Activated T-helper 2 cell treated with anti-CD3 and anti-CD28 coated beads, Interferon-gamma antibody, Interleukin-2, Interleukin-4, amounts not matched to agents 10 μg/mL and 5 μg/mL and 100 μg/mL, durations not matched to agents 14 hours and 24 hours and 36 hours (primary cell): ENCODE measurements around the gene RAB28. TPM values are rescaled to one million over a fixed set of nuclear protein-coding genes. Genes with fewer than 3 reads are reported as not detected.

ENCODE experiments used
- DNase-seq: peaks from one replicate; pipeline ENCODE4 v3.0.0; 2021; ENCODE audit warnings: low spot score
- H3K27ac Mint-ChIP-seq: one replicate; pipeline ENCODE4 v1.8.0; 2021; ENCODE audit warnings: mixed read lengths
- H3K27me3 Mint-ChIP-seq: one replicate; pipeline ENCODE4 v1.8.0; 2021; ENCODE audit warnings: low read depth, mixed read lengths
- H3K36me3 Mint-ChIP-seq: one replicate; pipeline ENCODE4 v1.8.0; 2021; ENCODE audit warnings: low read depth, mixed read lengths
- H3K4me1 Mint-ChIP-seq: one replicate; pipeline ENCODE4 v1.8.0; 2021; ENCODE audit warnings: low read depth, mixed read lengths
- H3K4me3 Mint-ChIP-seq: one replicate; pipeline ENCODE4 v1.8.0; 2021; ENCODE audit warnings: low read depth, mild to moderate bottlenecking, moderate library complexity, mixed read lengths
- H3K9me3 Mint-ChIP-seq: one replicate; pipeline ENCODE4 v1.8.0; 2021; ENCODE audit warnings: mixed read lengths
- intact Hi-C: fragments of 100-400 bp; cut with micrococcal nuclease; formaldehyde crosslinking; loops from one replicate; pipeline ENCODE4 v1.15.1; 2023
- total RNA-seq: library from RNA; stranded (reverse); gene quantifications from 2 replicates; pipeline ENCODE4 v1.2.3, GENCODE V29; 2022

The RAB28 gene
- 17.4 and 19.3 TPM in 2 replicates for total RNA-seq

DNA sequence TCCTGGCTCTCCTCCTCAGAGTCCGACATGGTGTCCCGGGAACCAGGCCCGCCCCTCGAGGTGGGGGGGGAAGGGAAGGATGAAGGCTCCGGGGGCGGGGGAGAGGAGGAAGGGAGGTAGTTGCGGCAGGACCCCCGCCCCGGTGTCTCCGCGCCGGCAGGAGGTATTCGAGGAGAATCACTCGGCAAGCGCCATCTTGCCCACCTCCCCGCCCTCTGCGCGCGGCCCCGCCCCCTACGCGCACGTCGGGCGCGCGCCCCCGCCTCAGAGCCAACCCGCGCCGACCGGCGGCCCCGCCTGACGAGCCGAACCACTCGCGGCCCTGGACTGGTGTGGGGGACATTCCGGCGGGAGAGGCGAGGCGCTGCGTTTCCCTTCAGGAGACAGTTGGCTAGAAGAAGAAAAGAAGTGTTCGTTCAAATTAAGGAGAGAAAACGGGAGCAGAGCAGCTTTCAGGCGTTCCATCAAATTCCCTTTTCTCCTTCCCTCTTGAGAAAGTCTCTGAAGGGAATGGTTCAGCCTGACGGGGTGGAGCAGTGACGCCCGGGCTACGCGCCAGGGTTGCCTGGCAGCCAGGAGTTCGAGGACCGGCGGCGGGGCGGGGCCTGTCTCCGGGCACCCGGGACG, at the start of gene RAB28:
RAB28 (minus strand) TSS at position 219 of the 627 bp plus-strand sequence.
- Mint-ChIP-seq H3K9me3 (no peaks in the 10 kb centered on the region), H3K4me3 (peak within 1 kb of the TSS; percentile 86), H3K27me3 (peaks cover 20% of the 10 kb centered on the region), H3K27ac (peak within 1 kb of the TSS; percentile 96), H3K4me1 (peaks cover 25% of the 10 kb centered on the region), H3K36me3 (peaks cover 5% of the 10 kb centered on the region)
- intact Hi-C loops: loop anchor here (5.0 to 10.0 kb wide), 2 partner anchors 141 to 1518 kb away; partner anchors contain the start of genes BOD1L1 and CPEB2
- DNase-seq: peak; percentile 90

DNA sequence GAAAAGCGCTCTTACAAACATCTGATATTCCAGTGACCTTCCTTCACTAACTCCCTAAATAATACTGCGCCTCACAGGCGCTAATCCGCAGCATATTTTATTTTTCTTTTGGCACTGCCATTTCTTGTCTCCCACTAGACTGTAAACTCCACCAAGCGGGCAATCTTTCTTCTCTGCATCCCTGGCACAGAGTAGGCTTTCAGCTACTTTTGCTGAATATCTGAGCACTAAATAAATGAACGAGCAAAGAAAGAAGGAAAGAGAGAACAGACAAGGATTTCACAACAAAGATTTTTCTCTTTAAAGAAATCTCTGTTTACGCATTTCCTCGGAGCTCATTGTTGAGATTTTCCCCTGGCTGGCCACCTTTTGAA, 47.5 kb upstream of the RAB28 start:
- peaks cover 89% of the 10 kb centered on the region for H3K27me3 Mint-ChIP-seq
- peaks cover 19% of the 10 kb centered on the region for H3K4me1 Mint-ChIP-seq
- peaks cover 4% of the 10 kb centered on the region for H3K36me3 Mint-ChIP-seq
- H3K27ac Mint-ChIP-seq: no peak overlapping the region
- no peak for DNase-seq
- no peak overlapping the region for H3K4me3 Mint-ChIP-seq
- intact Hi-C loops: no loop called here
- peaks cover 2% of the 10 kb centered on the region for H3K9me3 Mint-ChIP-seq

DNA sequence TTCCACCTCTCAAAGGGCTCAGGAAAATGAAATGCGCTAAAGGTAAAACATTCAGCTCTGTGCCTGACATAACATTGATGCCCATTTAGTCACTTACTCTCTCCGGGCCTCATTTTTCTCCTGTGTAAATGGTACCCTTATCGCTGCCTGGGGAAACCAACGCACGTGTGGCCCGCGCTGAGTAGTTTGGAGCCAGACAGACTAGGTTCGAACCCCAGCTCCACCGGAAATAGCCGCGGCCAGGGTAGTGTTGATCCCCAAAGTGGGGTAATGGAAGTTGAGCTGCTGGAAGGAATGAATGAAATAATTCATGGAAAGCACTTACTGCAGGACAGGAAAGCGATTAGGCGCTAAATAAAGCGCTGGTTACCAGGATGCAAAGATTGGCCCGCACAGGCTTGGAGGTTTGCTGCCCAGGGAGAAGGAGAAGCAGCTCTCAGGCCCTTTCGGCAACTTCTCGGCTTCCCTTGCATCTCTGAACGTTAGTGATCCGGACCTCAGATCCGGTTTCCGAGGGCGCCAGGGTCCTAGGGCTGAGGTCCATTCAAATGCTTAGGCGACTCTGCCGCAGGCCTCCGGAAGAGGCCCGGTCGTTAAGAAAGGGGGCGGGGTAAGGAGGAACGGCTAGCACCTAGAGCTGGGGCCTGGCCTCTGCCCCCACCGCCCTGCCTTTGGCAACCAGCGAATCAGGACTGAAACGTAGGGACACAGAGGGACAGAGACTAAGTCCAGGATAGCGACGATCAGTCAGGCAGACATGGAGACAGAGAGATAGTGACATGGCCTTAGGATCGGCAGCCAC, 46.9 kb upstream of the RAB28 start:
- Mint-ChIP-seq H3K4me3 (no peak overlapping the region), H3K27ac (no peak overlapping the region), H3K9me3 (no peaks in the 10 kb centered on the region), H3K36me3 (peaks cover 3% of the 10 kb centered on the region), H3K27me3 (peaks cover 89% of the 10 kb centered on the region), H3K4me1 (peaks cover 19% of the 10 kb centered on the region)
- intact Hi-C loops: no loop called here
- no peak for DNase-seq

DNA sequence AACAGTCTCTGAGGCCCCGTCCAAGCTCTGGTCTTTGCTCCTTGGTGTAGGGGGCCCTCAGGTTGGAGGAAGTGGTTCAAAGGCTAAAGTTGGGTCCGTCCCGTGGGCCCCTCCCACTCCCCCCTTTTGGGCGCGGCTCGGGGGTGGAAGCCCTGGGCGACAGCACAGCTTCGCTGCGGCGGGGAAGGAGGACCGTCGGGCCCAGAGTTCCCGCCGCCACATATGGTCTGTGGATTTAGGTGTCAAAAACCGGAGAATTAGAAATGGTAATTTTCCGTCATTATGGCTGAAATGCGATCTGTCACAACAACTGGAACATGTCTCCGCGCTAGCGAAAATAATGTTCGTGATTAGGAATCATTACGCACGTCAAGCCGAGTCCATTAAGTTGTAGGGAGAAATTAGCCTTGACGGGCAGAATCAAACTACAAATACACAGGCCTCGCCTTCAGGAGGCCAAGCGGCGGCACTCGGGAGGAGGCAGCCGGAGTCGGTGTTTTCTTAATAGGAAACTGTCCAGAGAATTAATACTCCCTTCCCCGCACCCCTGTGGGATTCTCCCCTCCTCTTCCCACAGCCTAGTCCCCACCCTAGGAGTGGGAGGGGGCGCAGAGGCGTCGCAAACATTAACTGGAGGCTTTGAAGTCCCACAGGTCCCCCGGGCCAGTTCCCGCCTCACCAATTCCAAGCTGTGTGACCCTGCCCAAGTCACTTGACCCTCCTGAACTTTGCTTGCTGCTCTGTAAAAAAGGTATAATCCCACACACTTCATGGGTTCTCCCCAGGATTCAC, 45.2 kb upstream of the RAB28 start:
- no peak overlapping the region for H3K27ac Mint-ChIP-seq
- no peak for DNase-seq
- no peak overlapping the region for H3K4me3 Mint-ChIP-seq
- peaks cover 4% of the 10 kb centered on the region for H3K9me3 Mint-ChIP-seq
- H3K36me3 Mint-ChIP-seq: peaks cover 3% of the 10 kb centered on the region
- intact Hi-C loops: loop anchor here (2.0 kb wide), 1 partner anchor 15 kb away; the partner anchor contains the start of gene NKX3-2
- H3K27me3 Mint-ChIP-seq: peaks cover 90% of the 10 kb centered on the region
- H3K4me1 Mint-ChIP-seq: peaks cover 18% of the 10 kb centered on the region

DNA sequence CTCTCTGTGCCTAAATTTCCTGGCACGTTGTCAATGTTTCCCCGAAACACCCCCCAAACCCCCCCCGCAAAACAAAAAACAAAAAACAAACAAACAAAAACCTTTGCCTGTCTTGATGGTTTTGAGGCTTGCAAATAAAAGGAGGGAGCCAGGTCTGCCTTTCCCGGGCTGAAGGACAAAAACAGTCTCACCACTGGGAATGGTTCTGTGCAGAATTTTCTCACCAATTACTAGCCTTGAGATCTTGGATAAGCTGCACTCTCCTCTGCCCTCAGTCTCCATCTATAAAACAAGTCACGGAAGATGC, 44.6 kb upstream of the RAB28 start:
- Mint-ChIP-seq H3K4me3 (no peak overlapping the region), H3K27me3 (peaks cover 90% of the 10 kb centered on the region), H3K4me1 (peaks cover 15% of the 10 kb centered on the region), H3K9me3 (peaks cover 10% of the 10 kb centered on the region), H3K27ac (no peak overlapping the region), H3K36me3 (peaks cover 3% of the 10 kb centered on the region)
- intact Hi-C loops: loop anchor here (1.0 to 2.0 kb wide), 2 partner anchors 8 to 16 kb away; partner anchors contain the start of gene NKX3-2
- no peak for DNase-seq

DNA sequence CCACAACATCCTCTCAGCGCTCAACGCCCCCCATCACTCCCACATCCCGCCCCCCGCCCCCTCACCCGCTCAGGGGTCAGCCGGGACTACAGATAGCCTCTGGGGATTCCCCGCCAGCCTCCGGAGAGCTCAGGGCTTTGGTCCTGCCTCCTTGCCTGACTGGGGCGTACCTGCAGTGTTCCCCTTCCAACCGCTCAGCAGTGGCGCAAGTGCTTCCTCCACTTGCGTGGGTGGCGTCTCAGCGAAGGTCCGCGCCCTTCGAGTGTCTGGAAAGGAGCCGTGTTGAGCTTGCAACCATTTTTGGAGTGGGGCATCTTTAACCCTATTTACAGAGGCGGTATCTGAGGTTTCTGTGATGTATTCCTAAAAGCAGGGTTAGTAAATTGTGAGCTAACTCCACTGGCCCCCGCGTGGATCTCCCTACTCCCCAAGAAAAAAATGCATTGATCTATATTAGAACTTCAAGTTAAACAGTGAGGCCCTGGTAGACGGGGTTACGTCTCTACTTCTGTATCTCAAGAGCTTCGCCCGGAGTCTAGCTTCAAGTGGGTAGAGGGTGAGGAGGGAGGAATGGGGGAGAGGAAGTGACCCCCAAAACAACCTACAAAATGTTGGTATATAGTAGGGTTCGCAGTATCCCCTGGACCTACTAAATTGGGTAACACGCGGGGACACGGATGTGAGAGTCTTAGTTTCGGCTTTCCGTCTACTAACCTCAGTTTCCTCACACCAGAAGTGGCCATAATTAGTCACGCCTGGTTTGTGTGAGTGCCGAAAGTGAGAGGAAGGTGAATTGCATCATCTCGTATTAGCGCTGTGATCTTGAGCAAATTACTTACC, 44.1 kb upstream of the RAB28 start:
- Mint-ChIP-seq H3K4me1 (peaks cover 16% of the 10 kb centered on the region), H3K27ac (no peak overlapping the region), H3K9me3 (peaks cover 10% of the 10 kb centered on the region), H3K27me3 (peaks cover 89% of the 10 kb centered on the region), H3K4me3 (peak overlapping the region; percentile 8), H3K36me3 (peaks cover 3% of the 10 kb centered on the region)
- intact Hi-C loops: loop anchor here (1.0 to 2.0 kb wide), 2 partner anchors 8 to 17 kb away; partner anchors contain the start of gene NKX3-2
- no peak for DNase-seq

DNA sequence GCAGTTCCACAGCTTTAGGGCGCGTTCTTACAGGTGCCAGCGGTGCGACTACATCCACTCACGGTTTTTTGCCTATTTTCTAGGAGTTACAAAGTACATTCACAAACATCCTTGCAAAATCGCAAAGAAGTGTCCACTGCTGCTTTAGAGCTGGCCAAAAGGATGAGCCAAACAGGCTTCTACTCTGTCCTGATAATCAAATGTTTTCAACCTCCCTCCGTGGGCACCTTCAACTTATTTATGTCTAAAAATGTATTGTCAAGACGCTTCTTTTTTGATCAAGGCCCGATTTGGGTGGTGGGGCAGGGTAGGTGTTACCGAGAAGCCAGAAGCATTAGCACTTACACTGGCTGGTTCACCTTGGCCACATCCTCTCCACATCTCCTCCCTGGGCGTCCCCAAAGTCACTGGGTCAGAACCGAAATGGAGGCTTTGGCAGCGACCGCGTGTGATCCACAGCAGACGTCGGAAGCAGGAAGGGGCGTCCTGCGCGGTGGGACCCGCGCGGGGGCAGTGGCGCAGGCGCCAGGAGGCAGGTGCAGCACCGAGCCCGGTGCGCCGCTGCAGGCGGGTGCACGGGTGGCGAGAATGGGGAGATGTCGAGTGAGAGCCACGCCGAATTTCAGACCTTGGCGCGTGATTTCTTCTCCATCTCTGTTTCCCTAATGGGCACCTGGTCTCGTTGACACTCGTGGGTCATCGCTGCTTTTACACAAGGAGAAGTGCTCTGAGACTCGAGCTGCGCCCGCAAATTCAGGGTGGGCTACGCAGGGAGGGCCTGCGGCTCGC, 43.2 kb upstream of the RAB28 start:
- Mint-ChIP-seq H3K9me3 (peaks cover 10% of the 10 kb centered on the region), H3K27ac (no peak overlapping the region), H3K27me3 (peaks cover 88% of the 10 kb centered on the region), H3K4me1 (peaks cover 18% of the 10 kb centered on the region), H3K4me3 (no peak overlapping the region), H3K36me3 (peaks cover 3% of the 10 kb centered on the region)
- DNase-seq: no peak
- intact Hi-C loops: no loop called here

DNA sequence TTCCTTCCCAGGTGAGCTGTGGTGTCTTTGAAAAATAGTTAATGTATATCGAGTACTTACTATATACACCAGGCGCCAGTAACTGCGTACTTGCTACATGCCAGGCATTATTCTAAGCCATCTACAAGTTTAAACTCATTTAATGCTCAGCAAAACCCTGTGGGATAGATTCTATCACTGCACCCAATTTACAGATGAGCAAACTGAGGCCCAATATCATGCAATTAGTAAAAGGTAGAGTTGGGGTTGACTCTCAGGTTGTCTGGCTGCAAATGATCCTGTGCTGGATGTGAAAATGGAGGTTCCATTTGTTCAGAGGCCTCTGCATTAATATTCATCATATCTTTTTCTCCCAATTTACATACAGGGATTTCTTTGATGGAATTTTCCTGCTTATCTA, 42.5 kb upstream of the RAB28 start:
- Mint-ChIP-seq H3K4me1 (peaks cover 18% of the 10 kb centered on the region), H3K36me3 (peaks cover 3% of the 10 kb centered on the region), H3K9me3 (peaks cover 10% of the 10 kb centered on the region), H3K4me3 (no peak overlapping the region), H3K27ac (no peak overlapping the region), H3K27me3 (peaks cover 90% of the 10 kb centered on the region)
- intact Hi-C loops: no loop called here
- no peak for DNase-seq

DNA sequence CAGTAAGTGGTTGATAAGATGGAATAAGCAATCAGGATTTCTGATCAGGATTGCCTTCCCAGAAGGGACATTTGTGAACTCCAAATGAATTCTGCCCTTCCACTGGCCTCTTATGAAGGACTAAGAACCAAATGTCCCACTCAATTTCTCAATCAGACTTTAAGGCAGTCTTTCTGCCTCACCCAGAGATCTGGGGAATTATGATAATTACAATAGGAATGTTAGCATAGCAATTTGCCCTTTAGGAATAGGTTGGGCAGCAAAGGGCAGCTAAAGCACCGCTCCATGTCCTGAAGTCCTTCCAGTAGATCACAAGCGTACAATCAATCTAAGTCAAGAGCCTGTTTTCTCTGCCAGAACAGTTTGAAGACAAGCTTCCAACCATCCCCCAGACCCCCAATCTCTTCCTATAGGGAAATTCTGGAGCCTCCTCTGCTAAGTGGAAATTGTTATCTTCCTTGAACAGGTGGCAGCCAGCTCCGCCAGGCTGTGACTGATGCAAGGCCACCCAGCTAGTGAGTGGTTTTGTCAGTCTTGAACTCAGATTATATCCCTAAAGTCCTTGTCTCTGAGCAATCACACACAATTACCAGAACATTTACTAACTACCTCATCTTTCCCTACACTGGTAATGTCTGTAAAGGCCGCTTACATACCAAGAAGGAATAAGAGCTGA, 41.6 kb upstream of the RAB28 start:
- peaks cover 10% of the 10 kb centered on the region for H3K9me3 Mint-ChIP-seq
- no peak for DNase-seq
- intact Hi-C loops: no loop called here
- H3K27me3 Mint-ChIP-seq: peaks cover 87% of the 10 kb centered on the region
- H3K4me3 Mint-ChIP-seq: no peak overlapping the region
- H3K4me1 Mint-ChIP-seq: peaks cover 15% of the 10 kb centered on the region
- H3K36me3 Mint-ChIP-seq: peaks cover 3% of the 10 kb centered on the region
- H3K27ac Mint-ChIP-seq: no peak overlapping the region

DNA sequence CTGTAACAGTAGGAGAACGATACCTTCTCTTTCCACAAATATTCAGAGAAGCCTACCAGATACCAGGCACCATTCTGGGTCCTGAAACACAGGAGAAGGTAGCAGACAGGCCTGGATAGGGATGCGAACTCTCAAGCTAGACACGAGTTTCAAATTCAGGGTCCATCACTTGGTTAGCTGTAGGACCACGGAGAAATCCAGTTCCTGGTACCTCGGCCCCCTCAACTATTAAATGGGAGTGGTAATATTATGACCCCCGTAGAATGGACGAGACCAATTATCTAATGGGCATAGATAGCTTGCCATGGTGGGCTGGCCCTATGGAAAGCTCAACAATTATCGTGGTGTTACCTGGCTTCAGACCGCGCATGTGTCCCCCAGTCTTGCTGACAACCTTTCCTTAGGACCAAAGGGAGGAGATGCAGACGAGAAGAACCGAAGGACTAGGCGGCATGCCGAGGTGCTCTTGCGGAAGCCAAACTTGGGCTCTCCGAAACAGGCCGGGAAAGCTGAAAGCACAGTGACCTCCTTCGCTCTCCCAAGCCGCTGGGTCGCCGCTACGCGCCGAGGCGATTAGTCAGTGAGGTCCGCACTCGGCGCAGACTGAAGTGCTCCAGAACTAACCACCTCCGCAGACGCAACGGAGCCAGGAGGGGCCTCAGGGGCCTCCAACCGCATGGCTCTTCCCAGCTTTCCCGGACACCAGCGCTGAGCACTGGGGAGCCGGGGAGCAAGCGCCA, 40.5 kb upstream of the RAB28 start:
- Mint-ChIP-seq H3K4me1 (peaks cover 14% of the 10 kb centered on the region), H3K36me3 (peaks cover 3% of the 10 kb centered on the region), H3K27me3 (peaks cover 81% of the 10 kb centered on the region), H3K4me3 (no peak overlapping the region), H3K9me3 (peaks cover 10% of the 10 kb centered on the region), H3K27ac (no peak overlapping the region)
- intact Hi-C loops: no loop called here
- DNase-seq: no peak
